Activated effector memory CD4-positive, alpha-beta T cell treated with Interleukin-2 at 50 U/mL for 16 hours (primary cell): ENCODE data around the gene UBE2E3.
"Not testable (repeated sequence)": the region's sequence is repeated elsewhere in the genome, so short reads cannot be mapped to it uniquely, and the experiment has no call there.

ENCODE experiments used
- DNase-seq: peaks from one replicate; pipeline ENCODE4 v3.0.0-alpha.2; 2020

Gene UBE2E3

DNA sequence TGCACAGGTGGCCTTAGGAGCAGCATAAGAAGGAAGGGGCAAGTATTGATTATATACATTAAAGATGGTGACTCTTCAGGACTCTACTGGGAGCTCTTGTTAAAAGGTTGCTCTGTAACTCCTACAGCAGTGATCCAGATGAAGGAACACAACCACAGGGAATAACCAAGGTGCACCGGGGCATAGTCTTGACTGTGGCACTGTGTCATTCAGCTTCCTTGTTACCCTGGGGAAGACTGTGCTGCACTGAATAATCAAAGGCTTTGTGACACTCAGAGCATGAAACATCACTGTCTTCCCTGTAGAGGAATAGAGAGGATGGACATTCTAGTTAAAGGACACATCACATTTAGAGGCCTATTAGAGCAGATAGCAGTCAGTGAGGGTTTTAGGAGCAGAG is 105.3 kb downstream of the UBE2E3 start:
- DNase-seq, result no peak

DNA sequence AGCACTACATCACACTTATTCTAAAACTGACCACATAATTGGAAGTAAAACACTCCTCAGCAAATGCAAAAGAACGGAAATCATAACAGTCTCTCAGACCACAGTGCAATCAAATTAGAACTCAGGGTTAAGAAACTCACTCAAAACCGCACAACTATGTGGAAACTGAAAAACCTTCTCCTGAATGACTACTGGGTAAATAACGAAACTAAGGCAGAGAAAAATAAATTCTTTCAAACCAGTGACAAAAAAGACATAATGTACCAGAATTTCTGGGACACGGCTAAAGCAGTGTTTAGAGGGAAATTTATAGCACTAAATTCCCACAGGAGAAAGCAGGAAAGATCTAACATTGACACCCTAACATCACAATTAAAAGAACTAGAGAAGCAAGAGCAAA is 111.5 kb downstream of the UBE2E3 start:
- not testable (repeated sequence) for DNase-seq

DNA sequence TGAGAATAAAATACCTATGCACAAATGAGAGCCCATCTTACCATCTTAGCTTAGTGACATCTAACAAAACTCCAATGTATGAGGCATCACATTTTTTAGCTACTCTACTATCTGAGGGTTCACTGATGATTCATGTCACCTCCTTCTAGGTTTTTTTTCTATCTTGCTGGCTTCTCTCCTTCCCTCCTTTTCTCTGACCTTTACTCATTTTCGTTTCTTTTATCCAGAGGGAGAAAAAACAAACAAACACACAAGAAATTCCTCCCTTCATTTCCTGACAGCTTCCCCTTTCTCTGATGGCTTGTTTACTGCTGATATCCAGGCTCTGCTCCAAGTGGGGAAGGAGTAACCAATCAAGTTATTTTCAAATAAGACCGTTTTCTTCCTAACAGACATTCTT is 115.1 kb downstream of the UBE2E3 start:
- DNase-seq, result no peak

DNA sequence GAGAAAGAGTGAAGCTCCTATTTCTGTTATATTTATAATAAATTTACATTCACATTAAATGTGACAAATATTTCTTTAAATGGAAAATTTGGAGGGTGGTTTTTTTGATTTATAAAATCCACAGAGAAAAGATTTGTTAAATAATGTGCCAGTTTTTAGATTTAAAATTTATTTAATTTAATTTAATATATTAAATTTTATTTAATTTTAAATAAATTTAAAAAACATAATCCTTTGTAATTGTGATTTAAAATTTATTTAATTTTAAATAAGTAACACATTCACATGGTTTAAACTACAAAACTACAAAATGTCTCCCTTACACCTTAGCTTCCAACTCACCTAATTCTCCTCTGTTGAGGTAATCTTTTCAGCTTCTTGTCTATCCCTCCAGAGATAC is 123.3 kb downstream of the UBE2E3 start:
- DNase-seq, result no peak

DNA sequence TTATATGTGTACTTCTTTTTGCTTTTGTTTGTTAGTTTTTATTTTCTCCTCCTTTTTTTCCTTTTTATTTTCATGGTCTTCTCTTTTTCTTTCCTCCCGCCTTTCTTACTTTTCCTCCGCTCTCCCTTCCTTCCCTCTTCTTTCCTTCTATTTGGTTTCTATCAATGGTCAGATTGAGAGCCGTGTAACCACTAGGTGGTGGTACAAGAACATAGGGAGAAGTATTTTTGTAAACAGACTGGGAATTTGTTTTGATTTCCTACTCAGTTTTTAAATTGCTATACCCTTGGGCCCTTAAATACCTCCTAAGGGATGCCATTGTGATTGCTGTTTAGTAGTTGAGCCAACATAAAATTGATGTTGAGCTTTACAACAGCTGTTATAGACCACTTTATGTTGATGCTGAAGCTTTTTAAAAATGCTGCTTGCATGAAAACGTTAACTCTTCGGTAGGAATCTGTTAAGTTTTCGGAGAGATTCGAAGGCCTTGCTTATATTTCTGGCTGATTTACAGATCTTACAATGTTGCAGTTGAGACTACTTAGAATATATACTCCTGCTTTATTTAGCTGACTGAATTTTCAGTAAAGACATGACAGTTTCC is 124.2 kb downstream of the UBE2E3 start:
- no peak for DNase-seq

DNA sequence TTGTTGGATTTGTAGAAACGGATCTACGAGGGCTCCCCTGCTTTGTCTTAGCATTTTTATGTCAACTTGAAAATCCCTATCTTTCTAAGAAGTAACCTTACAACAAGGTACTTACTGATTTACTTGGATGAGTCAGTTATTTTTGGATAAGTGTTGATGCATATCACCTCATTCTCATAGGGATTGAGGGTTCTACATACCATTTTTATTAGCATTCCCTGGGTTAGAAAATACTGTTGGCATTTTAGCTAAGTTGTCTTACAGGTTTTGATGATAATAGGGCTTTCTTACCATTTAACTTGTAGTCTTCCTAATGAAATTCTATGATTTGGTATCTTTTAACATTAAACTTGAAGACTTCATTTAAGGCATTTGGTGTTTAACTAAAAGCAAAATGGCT is 125.2 kb downstream of the UBE2E3 start:
- DNase-seq, result no peak

DNA sequence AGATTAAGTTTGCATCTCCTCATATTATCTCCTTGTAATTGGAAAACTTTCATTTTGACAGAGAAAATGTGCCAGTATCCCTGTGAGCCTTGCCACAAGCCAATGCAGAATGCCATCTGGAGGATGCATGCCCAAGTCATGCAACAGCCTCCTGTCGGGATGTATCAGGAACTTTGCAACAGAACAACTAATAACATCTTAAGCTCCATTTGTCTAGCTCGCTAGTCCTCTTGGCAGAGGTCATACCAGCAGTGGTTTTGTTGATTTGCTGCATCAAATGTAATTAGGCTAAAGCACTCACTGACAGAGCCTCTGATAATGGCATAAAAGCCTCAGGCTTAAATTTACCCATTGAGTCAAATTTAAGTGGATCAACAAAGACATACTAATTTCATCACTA is 125.8 kb downstream of the UBE2E3 start:
- DNase-seq, result no peak

DNA sequence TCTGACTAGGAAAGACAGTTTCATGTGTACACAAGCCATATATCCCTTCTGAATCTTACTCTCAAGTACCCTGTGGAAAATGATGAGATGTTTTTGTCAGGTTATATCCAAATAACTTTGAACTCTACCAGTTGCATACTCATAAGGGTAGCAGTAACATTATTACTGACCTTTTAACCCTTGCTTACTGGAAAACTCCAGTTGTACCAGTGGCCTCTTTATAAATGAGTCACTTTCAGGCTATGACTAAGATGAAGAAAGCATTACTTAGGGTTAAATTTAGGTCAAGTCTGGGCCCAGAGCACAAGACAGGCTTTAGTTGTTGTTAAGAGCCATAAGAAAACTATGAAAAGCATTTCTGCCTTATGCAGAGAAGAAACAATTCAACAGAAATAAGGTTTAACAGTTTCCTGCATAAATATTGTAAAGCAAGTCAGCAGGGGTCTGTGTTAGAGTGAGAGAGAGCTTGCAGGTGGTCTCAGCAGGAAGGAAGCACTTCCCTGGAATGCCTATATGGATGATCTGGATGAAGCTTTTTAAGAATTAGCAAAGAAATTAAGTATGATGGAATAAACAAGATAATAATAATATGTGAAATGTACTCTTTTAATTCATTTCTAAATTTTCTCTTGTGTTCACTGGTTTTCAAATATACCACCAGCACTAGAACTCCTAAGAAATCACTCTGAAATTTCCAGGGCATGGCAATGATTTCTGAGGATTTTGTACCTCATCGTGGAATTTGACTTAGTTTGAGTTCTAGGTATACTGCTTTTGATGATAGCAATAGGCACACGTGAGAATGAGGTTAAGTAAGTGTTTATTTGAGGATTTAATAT is 126.6 kb downstream of the UBE2E3 start:
- DNase-seq, result no peak

DNA sequence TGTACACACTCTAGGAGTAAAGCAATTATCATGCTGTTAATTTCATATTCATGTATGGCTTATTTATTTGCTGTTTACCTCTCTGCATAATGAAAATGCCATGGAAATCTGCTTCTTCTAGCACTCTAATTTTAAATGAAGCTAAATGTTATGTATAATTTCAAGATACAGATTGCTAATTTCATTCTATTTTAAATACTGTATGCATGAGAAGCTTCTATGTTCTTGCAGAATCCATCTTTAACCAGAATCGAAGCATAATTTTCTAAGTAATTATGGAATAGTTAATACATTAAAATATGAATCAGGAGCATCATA is 127.2 kb downstream of the UBE2E3 start:
- DNase-seq, result no peak

DNA sequence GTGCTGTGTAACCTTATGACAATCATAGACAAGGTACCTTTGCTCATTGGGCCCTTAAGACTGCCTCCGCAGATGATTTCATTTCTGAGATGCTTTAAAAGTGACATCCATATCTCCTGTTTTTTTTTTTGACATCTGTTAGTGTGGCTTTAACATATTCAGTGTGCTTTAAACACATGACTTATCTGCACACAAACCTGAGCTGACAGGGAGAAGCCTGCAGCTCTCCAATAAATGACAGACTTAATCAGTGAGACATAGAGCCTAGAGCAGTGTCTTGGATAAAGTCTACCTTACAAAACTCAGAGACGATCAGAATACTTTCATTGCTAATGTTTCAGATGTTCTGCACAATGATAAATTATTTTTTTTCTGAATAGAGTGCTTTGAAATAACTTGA is 130.7 kb downstream of the UBE2E3 start:
- DNase-seq, result no peak

DNA sequence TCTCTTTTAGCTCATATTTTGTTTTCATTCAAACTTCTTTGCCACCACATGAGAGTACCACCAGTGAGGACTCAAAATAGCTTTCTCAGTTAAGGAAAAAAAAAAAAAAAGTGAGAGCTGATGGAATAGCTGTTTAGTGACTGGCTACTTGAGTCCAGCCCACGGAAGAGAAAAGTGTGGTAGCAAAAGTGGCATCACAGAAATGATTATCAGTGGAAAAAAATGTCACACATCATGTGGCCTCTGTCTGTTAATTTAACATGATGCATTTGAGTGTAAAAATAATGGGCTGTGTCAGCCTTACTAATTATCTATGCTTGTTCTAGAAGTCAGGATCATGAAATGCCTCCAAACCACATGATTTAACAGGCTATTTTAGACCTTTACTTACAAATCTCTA is 132.5 kb downstream of the UBE2E3 start:
- DNase-seq, result no peak
